GM23248 (cell line): ENCODE results near the gene UIMC1. TPM values are rescaled to one million over a fixed set of nuclear protein-coding genes. Genes with fewer than 3 reads are reported as not detected.

ENCODE experiments used
- DNase-seq: peaks from one replicate; pipeline ENCODE4 v3.0.0-alpha.2; 2015
- H2AFZ ChIP-seq: fragments of 200-600 bp; sonication (generic); 2 replicates; pipeline ENCODE4 v1.6.1; 2016; ENCODE audit warnings: antibody characterized with exemption
- H3F3A ChIP-seq: fragments of 200-600 bp; sonication (generic); 2 replicates; pipeline ENCODE4 v1.6.1; 2016; ENCODE audit warnings: mild to moderate bottlenecking, antibody characterized with exemption, mixed run types; ENCODE audit not compliant: insufficient read depth
- H3K27ac ChIP-seq: fragments of 200-600 bp; sonication (generic); 2 replicates; pipeline ENCODE4 v1.5.1; 2016; ENCODE audit warnings: mild to moderate bottlenecking
- H3K27me3 ChIP-seq: fragments of 200-600 bp; sonication (generic); replicated peaks from 2 replicates; pipeline ENCODE4 v1.6.1; 2016; ENCODE audit warnings: mild to moderate bottlenecking; ENCODE audit not compliant: insufficient read depth
- H3K36me3 ChIP-seq: fragments of 200-600 bp; sonication (generic); 2 replicates; pipeline ENCODE4 v1.6.1; 2016; ENCODE audit warnings: low read depth, mild to moderate bottlenecking
- H3K4me1 ChIP-seq: fragments of 200-600 bp; sonication (generic); 2 replicates; pipeline ENCODE4 v1.6.1; 2016; ENCODE audit warnings: mild to moderate bottlenecking; ENCODE audit not compliant: insufficient read depth
- H3K4me2 ChIP-seq: fragments of 200-600 bp; sonication (generic); one replicate; pipeline ENCODE4 v1.6.1; 2016; ENCODE audit warnings: mild to moderate bottlenecking; ENCODE audit not compliant: unreplicated experiment
- H3K4me3 ChIP-seq: fragments of 200-600 bp; sonication (generic); 2 replicates; pipeline ENCODE4 v1.5.1; 2016; ENCODE audit warnings: mild to moderate bottlenecking
- H3K79me2 ChIP-seq: fragments of 200-600 bp; sonication (generic); 2 replicates; pipeline ENCODE4 v1.6.1; 2016; ENCODE audit warnings: mild to moderate bottlenecking; ENCODE audit not compliant: insufficient read depth
- H3K9ac ChIP-seq: fragments of 200-600 bp; sonication (generic); 2 replicates; pipeline ENCODE4 v1.6.1; 2016; ENCODE audit warnings: mild to moderate bottlenecking
- H3K9me2 ChIP-seq: fragments of 200-600 bp; sonication (generic); 2 replicates; pipeline ENCODE4 v1.6.1; 2016; ENCODE audit warnings: mixed run types, mild to moderate bottlenecking, moderate library complexity; ENCODE audit not compliant: insufficient read depth
- H3K9me3 ChIP-seq: fragments of 200-600 bp; sonication (generic); one replicate; pipeline ENCODE4 v1.6.1; 2017; ENCODE audit warnings: low read depth
- H4K20me1 ChIP-seq: fragments of 200-600 bp; sonication (generic); 2 replicates; pipeline ENCODE4 v1.6.0; 2016; ENCODE audit not compliant: insufficient read depth
- EZH2 ChIP-seq: fragments of 200-600 bp; sonication (generic); IDR thresholded peaks from 2 replicates; pipeline ENCODE4 v1.6.1; 2018; ENCODE audit warnings: antibody characterized with exemption, mild to moderate bottlenecking; ENCODE audit not compliant: insufficient read depth, poor library complexity, severe bottlenecking
- EZH2phosphoT487 ChIP-seq: fragments of 200-600 bp; sonication (generic); IDR thresholded peaks from 2 replicates; pipeline ENCODE4 v1.6.1; 2018; ENCODE audit warnings: antibody characterized with exemption, moderate library complexity, mild to moderate bottlenecking, low read depth; ENCODE audit not compliant: insufficient read depth
- WGBS, 2 experiments: methylation state at CpG; one replicate each; pipeline ENCODE4 v1.1.6; 2015 to 2017; ENCODE audit warnings: low lambda C conversion rate in 2 of 2, low coverage in 1 of 2; ENCODE audit errors: missing lambda C conversion rate in 2 of 2; 5-methylcytosine and 5-hydroxymethylcytosine counted together
- in situ Hi-C: fragments of 300-500 bp; cut with MboI; formaldehyde crosslinking; loops from 2 replicates; pipeline ENCODE4 v1.15.0; 2020
- polyA plus RNA-seq: library from polyadenylated mRNA; unstranded; fragments of >200 nt; fragmentation: Nextera tagmentation; extraction: Ambion mirVana; gene quantifications from 2 replicates; pipeline ENCODE4 v1.2.1, GENCODE V29; 2016
- total RNA-seq: library from RNA; depleted of rRNA; stranded (reverse); fragments of >200 nt; shearing (Covaris generic); gene quantifications from 2 replicates; pipeline ENCODE4 v1.2.3, GENCODE V29; 2014

The UIMC1 gene
- total and polyA plus RNA-seq, 2 experiments from 2014 or later, result 18.4 to 27.6 TPM

- Histone ChIP-seq H3K9me3 (no peaks in the 10 kb centered on the region), H3K79me2 (no peaks in the 10 kb centered on the region), H3K27me3 (peaks cover 39% of the 10 kb centered on the region), H3K4me1 (no peaks in the 10 kb centered on the region), H2AFZ (no peak overlapping the region), H3K9me2 (no peaks in the 10 kb centered on the region), H3K36me3 (no peaks in the 10 kb centered on the region), H4K20me1 (no peaks in the 10 kb centered on the region), H3K27ac (no peak overlapping the region), H3K9ac (no peak overlapping the region), H3K4me3 (no peak overlapping the region), H3F3A (no peaks in the 10 kb centered on the region), H3K4me2 (no peak overlapping the region)
- WGBS, 2 experiments, result 78 to 79% methylated on average over 21 to 23 of the region's 23 CpGs
- DNase-seq, result no peak
- TF ChIP-seq EZH2 (no peak), EZH2phosphoT487 (no peak)
- in situ Hi-C loops, result no loop called here
These were observed 127.5 kb downstream of the UIMC1 start for GRCh38 chr5:176878906-176879662.

GRCh38 chr5:176878463-176878862 is 128.1 kb downstream of the UIMC1 start:
- H3K4me1 ChIP-seq, result no peaks in the 10 kb centered on the region
- H3K4me3 ChIP-seq, result no peak overlapping the region
- H3K36me3 ChIP-seq, result no peaks in the 10 kb centered on the region
- TF ChIP-seq EZH2phosphoT487, result no peak
- no peak for TF ChIP-seq EZH2
- in situ Hi-C loops, result no loop called here
- no peak for DNase-seq
- no peak overlapping the region for H2AFZ ChIP-seq
- no peaks in the 10 kb centered on the region for H3K9me2 ChIP-seq
- no peak overlapping the region for H3K4me2 ChIP-seq
- WGBS, 2 experiments, result 50 to 66% methylated on average over 5 to 12 of the region's 12 CpGs
- H3K9ac ChIP-seq, result no peak overlapping the region
- H3F3A ChIP-seq, result no peaks in the 10 kb centered on the region
- H4K20me1 ChIP-seq, result no peaks in the 10 kb centered on the region
- no peaks in the 10 kb centered on the region for H3K79me2 ChIP-seq
- H3K27ac ChIP-seq, result no peak overlapping the region
- H3K27me3 ChIP-seq, result peaks cover 44% of the 10 kb centered on the region
- H3K9me3 ChIP-seq, result no peaks in the 10 kb centered on the region

GRCh38 chr5:176877793-176878331 is 128.7 kb downstream of the UIMC1 start:
- Histone ChIP-seq H3K9me2 (no peaks in the 10 kb centered on the region), H3K4me2 (no peak overlapping the region), H2AFZ (no peak overlapping the region), H3K36me3 (no peaks in the 10 kb centered on the region), H4K20me1 (no peaks in the 10 kb centered on the region), H3K4me1 (no peaks in the 10 kb centered on the region), H3K27me3 (peaks cover 50% of the 10 kb centered on the region), H3K9ac (no peak overlapping the region), H3K4me3 (no peak overlapping the region), H3K9me3 (no peaks in the 10 kb centered on the region), H3K79me2 (no peaks in the 10 kb centered on the region), H3K27ac (no peak overlapping the region), H3F3A (no peaks in the 10 kb centered on the region)
- no peak for DNase-seq
- in situ Hi-C loops, result no loop called here
- WGBS, 2 experiments, result 46 to 51% methylated on average over 21 of the region's 21 CpGs
- TF ChIP-seq EZH2, result no peak
- no peak for TF ChIP-seq EZH2phosphoT487

GRCh38 chr5:176876506-176877431 is 129.8 kb downstream of the UIMC1 start:
- H2AFZ ChIP-seq, result no peak overlapping the region
- TF ChIP-seq EZH2 (no peak), EZH2phosphoT487 (no peak)
- 41 to 52% methylated on average over 14 to 23 of the region's 24 CpGs for WGBS, 2 experiments
- no peaks in the 10 kb centered on the region for H3F3A ChIP-seq
- no peak overlapping the region for H3K4me3 ChIP-seq
- H3K4me1 ChIP-seq, result no peaks in the 10 kb centered on the region
- no peaks in the 10 kb centered on the region for H3K79me2 ChIP-seq
- no peaks in the 10 kb centered on the region for H3K9me2 ChIP-seq
- no peaks in the 10 kb centered on the region for H4K20me1 ChIP-seq
- no peak overlapping the region for H3K9ac ChIP-seq
- no peak overlapping the region for H3K4me2 ChIP-seq
- H3K36me3 ChIP-seq, result no peaks in the 10 kb centered on the region
- H3K9me3 ChIP-seq, result no peaks in the 10 kb centered on the region
- in situ Hi-C loops, result no loop called here
- H3K27me3 ChIP-seq, result peaks cover 50% of the 10 kb centered on the region
- DNase-seq, result no peak
- H3K27ac ChIP-seq, result no peak overlapping the region
